WERI-Rb-1 (cell line): ENCODE measurements around the gene CD81.

Source experiments
- DNase-seq: peaks from one replicate; pipeline ENCODE4 v3.0.0-alpha.2; 2020
- H3K27ac ChIP-seq: fragments of 250-450 bp; sonication (Bioruptor Pico); 2 replicates; pipeline ENCODE4 v1.5.1; 2020; ENCODE audit warnings: mild to moderate bottlenecking, moderate library complexity
- H3K27me3 ChIP-seq: fragments of 250-450 bp; sonication (Bioruptor Pico); 2 replicates; pipeline ENCODE4 v1.5.1; 2021; ENCODE audit warnings: mild to moderate bottlenecking, low read depth, moderate library complexity; ENCODE audit not compliant: insufficient read depth, severe bottlenecking
- H3K36me3 ChIP-seq: fragments of 250-450 bp; sonication (Bioruptor Pico); 2 replicates; pipeline ENCODE4 v1.5.1; 2020; ENCODE audit warnings: mild to moderate bottlenecking, moderate library complexity
- H3K4me3 ChIP-seq: 2 replicates; pipeline ENCODE4 v1.5.1; 2011; ENCODE audit warnings: low read depth, mild to moderate bottlenecking, control low read depth, low read length
- H3K9me3 ChIP-seq: fragments of 250-450 bp; sonication (Bioruptor Pico); 2 replicates; pipeline ENCODE4 v1.5.1; 2021; ENCODE audit warnings: mild to moderate bottlenecking, moderate library complexity; ENCODE audit not compliant: severe bottlenecking
- TF ChIP-seq, protein P1 (sequence below): IDR thresholded peaks from 2 replicates; pipeline ENCODE4 v1.5.1; 2011; ENCODE audit warnings: low read depth, mild to moderate bottlenecking, control low read depth, inconsistent platforms, low read length

CD81 gene

GRCh38 chr11:2416765-2417164 lies 39.7 kb downstream of the CD81 start:
- Histone ChIP-seq H3K9me3 (no peaks in the 10 kb centered on the region), H3K27ac (no peak overlapping the region), H3K36me3 (no peaks in the 10 kb centered on the region), H3K4me3 (no peak overlapping the region), H3K27me3 (peaks cover 15% of the 10 kb centered on the region)
- no peak for DNase-seq
- TF ChIP-seq, protein P1, sequence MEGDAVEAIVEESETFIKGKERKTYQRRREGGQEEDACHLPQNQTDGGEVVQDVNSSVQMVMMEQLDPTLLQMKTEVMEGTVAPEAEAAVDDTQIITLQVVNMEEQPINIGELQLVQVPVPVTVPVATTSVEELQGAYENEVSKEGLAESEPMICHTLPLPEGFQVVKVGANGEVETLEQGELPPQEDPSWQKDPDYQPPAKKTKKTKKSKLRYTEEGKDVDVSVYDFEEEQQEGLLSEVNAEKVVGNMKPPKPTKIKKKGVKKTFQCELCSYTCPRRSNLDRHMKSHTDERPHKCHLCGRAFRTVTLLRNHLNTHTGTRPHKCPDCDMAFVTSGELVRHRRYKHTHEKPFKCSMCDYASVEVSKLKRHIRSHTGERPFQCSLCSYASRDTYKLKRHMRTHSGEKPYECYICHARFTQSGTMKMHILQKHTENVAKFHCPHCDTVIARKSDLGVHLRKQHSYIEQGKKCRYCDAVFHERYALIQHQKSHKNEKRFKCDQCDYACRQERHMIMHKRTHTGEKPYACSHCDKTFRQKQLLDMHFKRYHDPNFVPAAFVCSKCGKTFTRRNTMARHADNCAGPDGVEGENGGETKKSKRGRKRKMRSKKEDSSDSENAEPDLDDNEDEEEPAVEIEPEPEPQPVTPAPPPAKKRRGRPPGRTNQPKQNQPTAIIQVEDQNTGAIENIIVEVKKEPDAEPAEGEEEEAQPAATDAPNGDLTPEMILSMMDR = no peak

GRCh38 chr11:2417856-2418692 lies 41.0 kb downstream of the CD81 start:
- no peak for DNase-seq
- Histone ChIP-seq H3K27ac (no peak overlapping the region), H3K27me3 (peaks cover 26% of the 10 kb centered on the region), H3K36me3 (no peaks in the 10 kb centered on the region), H3K9me3 (no peaks in the 10 kb centered on the region), H3K4me3 (no peak overlapping the region)
- TF ChIP-seq, protein P1 = no peak

- Histone ChIP-seq H3K27me3 (peaks cover 34% of the 10 kb centered on the region), H3K27ac (no peak overlapping the region), H3K4me3 (no peak overlapping the region), H3K36me3 (no peaks in the 10 kb centered on the region), H3K9me3 (no peaks in the 10 kb centered on the region)
- no peak for DNase-seq
- TF ChIP-seq, protein P1 = no peak
Observed at GRCh38 chr11:2418693-2419360, 41.7 kb downstream of the CD81 start.

- Histone ChIP-seq H3K27me3 (peaks cover 44% of the 10 kb centered on the region), H3K4me3 (no peak overlapping the region), H3K36me3 (no peaks in the 10 kb centered on the region), H3K27ac (no peak overlapping the region), H3K9me3 (no peaks in the 10 kb centered on the region)
- TF ChIP-seq, protein P1 = peak; percentile 85
- DNase-seq = peak; percentile 67
Observed at GRCh38 chr11:2419638-2420501, 42.8 kb downstream of the CD81 start.

DNA sequence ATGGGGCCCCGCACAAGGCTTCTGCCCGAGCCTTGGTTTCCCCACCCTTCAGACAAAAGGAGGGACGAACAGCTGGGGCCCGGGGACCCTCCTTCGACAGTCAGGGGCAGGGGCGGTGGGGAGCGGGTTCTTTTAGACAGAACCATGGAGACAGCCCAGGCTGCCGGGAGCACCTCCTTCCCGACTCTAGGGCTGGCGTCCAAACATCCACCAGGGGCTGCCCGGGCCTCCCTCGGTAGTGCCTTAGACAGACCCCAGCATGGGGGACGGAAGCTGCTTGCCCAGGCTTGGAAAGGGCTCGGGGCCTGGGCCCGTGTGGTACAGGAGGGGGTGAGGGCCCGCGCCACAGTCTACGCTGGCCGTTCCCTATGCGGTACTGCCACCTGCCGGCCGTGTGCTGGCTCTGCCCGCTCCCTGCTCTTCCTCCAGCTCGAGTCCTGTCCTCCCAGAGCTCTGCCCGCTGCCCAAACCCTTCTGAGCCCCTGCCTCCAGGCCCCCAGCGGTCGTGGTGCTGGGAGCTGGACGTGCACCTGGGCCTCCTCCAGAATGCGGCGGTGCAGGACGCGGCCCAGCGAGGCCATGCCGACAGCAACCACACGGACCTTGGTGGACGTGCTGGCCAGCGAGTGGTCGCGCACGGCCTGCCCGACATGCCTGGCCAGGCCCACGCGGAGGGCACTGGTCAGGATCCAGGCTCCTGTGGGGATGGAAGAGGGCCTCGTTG lies 43.6 kb downstream of the CD81 start:
- Histone ChIP-seq H3K9me3 (no peaks in the 10 kb centered on the region), H3K27ac (no peak overlapping the region), H3K27me3 (peaks cover 51% of the 10 kb centered on the region), H3K4me3 (no peak overlapping the region), H3K36me3 (no peaks in the 10 kb centered on the region)
- peak; percentile 73 for DNase-seq
- TF ChIP-seq, protein P1 = peak; percentile 95
